WTC11 (cell line): ENCODE results near the gene HLA-A. TPM values are rescaled to one million over a fixed set of nuclear protein-coding genes. Genes with fewer than 3 reads are reported as not detected.

Source experiments
- ATAC-seq: fragments of 200-7000 bp; cut with Tn5 transposase; 2 replicates; pipeline ENCODE4 v1.10.0; 2021; ENCODE audit warnings: mild to moderate bottlenecking, moderate library complexity
- CTCF ChIA-PET: fragments of 300-600 bp; sonication (Branson Sonifier 250); formaldehyde crosslinking; loops from one replicate; lab custom pipeline; 2021; ENCODE audit warnings: antibody characterized with exemption; lab: Charles Lee
- POLR2A ChIA-PET: fragments of 350-600 bp; sonication (Branson Sonifier 250); formaldehyde crosslinking; loops from one replicate; lab custom pipeline; 2021; ENCODE audit warnings: antibody characterized with exemption; lab: Charles Lee
- DNase-seq: peaks from one replicate; pipeline ENCODE4 v3.0.0; 2021; ENCODE audit warnings: low spot score
- H3K27ac Mint-ChIP-seq: 2 replicates; pipeline ENCODE4 v1.8.0; 2021; ENCODE audit warnings: mixed read lengths
- H3K27me3 Mint-ChIP-seq: 2 replicates; pipeline ENCODE4 v1.8.0; 2021; ENCODE audit warnings: low read depth, mild to moderate bottlenecking, moderate library complexity, mixed read lengths
- H3K36me3 Mint-ChIP-seq: 2 replicates; pipeline ENCODE4 v1.8.0; 2021; ENCODE audit warnings: mixed read lengths
- H3K4me1 Mint-ChIP-seq: 2 replicates; pipeline ENCODE4 v1.8.0; 2022; ENCODE audit warnings: mixed read lengths
- H3K4me3 Mint-ChIP-seq: 2 replicates; pipeline ENCODE4 v1.8.0; 2021; ENCODE audit warnings: mild to moderate bottlenecking, moderate library complexity, mixed read lengths
- H3K9me3 Mint-ChIP-seq: 2 replicates; pipeline ENCODE4 v1.8.0; 2021; ENCODE audit warnings: mixed read lengths
- AR ChIP-seq: fragments of 250-450 bp; sonication (Bioruptor Pico); IDR thresholded peaks from 2 replicates; pipeline ENCODE4 v1.9.0; 2021; ENCODE audit warnings: mild to moderate bottlenecking
- ATF2 ChIP-seq: sonication (generic); formaldehyde crosslinking; IDR thresholded peaks from 2 replicates; pipeline ENCODE4 v1.8.1; 2022; ENCODE audit warnings: low read depth, missing genetic modification reagents, borderline replicate concordance
- CREM ChIP-seq: sonication (generic); formaldehyde crosslinking; IDR thresholded peaks from 2 replicates; pipeline ENCODE4 v1.8.1; 2022; ENCODE audit warnings: mild to moderate bottlenecking, missing genetic modification reagents, moderate library complexity
- E2F4 ChIP-seq: sonication (generic); formaldehyde crosslinking; IDR thresholded peaks from 2 replicates; pipeline ENCODE4 v1.8.1; 2022; ENCODE audit warnings: low read depth, mild to moderate bottlenecking, moderate library complexity, missing genetic modification reagents, borderline replicate concordance
- IRF1 ChIP-seq: sonication (generic); formaldehyde crosslinking; IDR thresholded peaks from 2 replicates; pipeline ENCODE4 v1.8.0; 2023; ENCODE audit warnings: missing genetic modification reagents
- KAT7 ChIP-seq: sonication (generic); formaldehyde crosslinking; IDR thresholded peaks from 2 replicates; pipeline ENCODE4 v1.8.1; 2023; ENCODE audit warnings: missing genetic modification reagents, mild to moderate bottlenecking, borderline replicate concordance
- MAX ChIP-seq: sonication (generic); formaldehyde crosslinking; IDR thresholded peaks from 2 replicates; pipeline ENCODE4 v1.8.0; 2022; ENCODE audit warnings: mild to moderate bottlenecking, missing genetic modification reagents
- NFATC4 ChIP-seq: fragments of 250-450 bp; sonication (Bioruptor Pico); IDR thresholded peaks from 2 replicates; pipeline ENCODE4 v1.9.0; 2021; ENCODE audit warnings: mild to moderate bottlenecking
- NFE2L1 ChIP-seq: sonication (generic); formaldehyde crosslinking; IDR thresholded peaks from 2 replicates; pipeline ENCODE4 v1.8.1; 2023; ENCODE audit warnings: missing genetic modification reagents
- USF1 ChIP-seq: sonication (generic); formaldehyde crosslinking; IDR thresholded peaks from 2 replicates; pipeline ENCODE4 v1.8.0; 2022; ENCODE audit warnings: mild to moderate bottlenecking, missing genetic modification reagents
- ZBTB43 ChIP-seq: sonication (generic); formaldehyde crosslinking; IDR thresholded peaks from 2 replicates; pipeline ENCODE4 v1.8.1; 2023; ENCODE audit warnings: mild to moderate bottlenecking, missing genetic modification reagents
- ZNF121 ChIP-seq: sonication (generic); formaldehyde crosslinking; IDR thresholded peaks from 2 replicates; pipeline ENCODE4 v1.8.0; 2023; ENCODE audit warnings: missing genetic modification reagents
- ZNF396 ChIP-seq: fragments of 250-450 bp; sonication (Bioruptor Pico); IDR thresholded peaks from 2 replicates; pipeline ENCODE4 v1.8.0; 2021; ENCODE audit warnings: mild to moderate bottlenecking, moderate library complexity, borderline replicate concordance
- total RNA-seq: library from RNA; stranded (reverse); gene quantifications from 3 replicates; pipeline ENCODE4 v1.2.3, GENCODE V29; 2021

Gene HLA-A
- total RNA-seq, 1 experiment from 2014 or later, result 93.2 TPM

GRCh38 chr6:29908341-29908662, 34.0 kb upstream of the HLA-A start:
- DNase-seq (no peak), ATAC-seq (no peak)
- H3K27ac Mint-ChIP-seq, result no peak overlapping the region
- no peaks in the 10 kb centered on the region for H3K36me3 Mint-ChIP-seq
- POLR2A ChIA-PET, result no interaction called here
- no peaks in the 10 kb centered on the region for H3K4me1 Mint-ChIP-seq
- no peak for TF ChIP-seq ZNF396 (CRISPR knock-in tag)
- no peak for TF ChIP-seq MAX (CRISPR knock-in tag)
- no peak for TF ChIP-seq ZNF121
- TF ChIP-seq AR, result no peak
- TF ChIP-seq KAT7 (CRISPR knock-in tag), result no peak
- H3K9me3 Mint-ChIP-seq, result no peaks in the 10 kb centered on the region
- H3K4me3 Mint-ChIP-seq, result no peak overlapping the region
- CTCF ChIA-PET, result interaction anchor here (0.6 kb wide), 1 partner anchor 60 kb away, joined by 3 read pairs; no protein-coding TSS in a partner anchor
- peaks cover 49% of the 10 kb centered on the region for H3K27me3 Mint-ChIP-seq

GRCh38 chr6:29908710-29909109, 33.6 kb upstream of the HLA-A start:
- no peak for TF ChIP-seq ATF2 (CRISPR knock-in tag)
- TF ChIP-seq ZBTB43 (CRISPR knock-in tag), result no peak
- TF ChIP-seq IRF1 (CRISPR knock-in tag), result no peak

GRCh38 chr6:29909985-29910384, 32.3 kb upstream of the HLA-A start:
- no peaks in the 10 kb centered on the region for H3K9me3 Mint-ChIP-seq
- ChIA-PET POLR2A (no interaction called here), CTCF (no interaction called here)
- ATAC-seq (no peak), DNase-seq (no peak)
- no peaks in the 10 kb centered on the region for H3K4me1 Mint-ChIP-seq
- no peak overlapping the region for H3K27ac Mint-ChIP-seq
- H3K36me3 Mint-ChIP-seq, result no peaks in the 10 kb centered on the region
- H3K27me3 Mint-ChIP-seq, result peaks cover 54% of the 10 kb centered on the region
- H3K4me3 Mint-ChIP-seq, result no peak overlapping the region
- TF ChIP-seq NFE2L1 (CRISPR knock-in tag) (no peak), CREM (CRISPR knock-in tag) (no peak), E2F4 (CRISPR knock-in tag) (no peak), NFATC4 (CRISPR knock-in tag) (no peak), USF1 (no peak)

More at GRCh38 chr6:29908710-29909109, 33.6 kb upstream of the HLA-A start:
- POLR2A ChIA-PET, result no interaction called here
- no peak for DNase-seq
- H3K4me1 Mint-ChIP-seq, result no peaks in the 10 kb centered on the region
- peaks cover 53% of the 10 kb centered on the region for H3K27me3 Mint-ChIP-seq
- no peak overlapping the region for H3K27ac Mint-ChIP-seq
- no peak for ATAC-seq
- CTCF ChIA-PET, result interaction anchor here (0.6 kb wide), 1 partner anchor 60 kb away, joined by 3 read pairs; no protein-coding TSS in a partner anchor
- no peaks in the 10 kb centered on the region for H3K36me3 Mint-ChIP-seq
- no peaks in the 10 kb centered on the region for H3K9me3 Mint-ChIP-seq
- no peak overlapping the region for H3K4me3 Mint-ChIP-seq
